GM10248 (cell line): ENCODE results near the gene USP48.

Experiments used
- CTCF ChIA-PET: fragments of 300-600 bp; sonication (Branson Sonifier 250); formaldehyde crosslinking; extraction: SDS; loops from one replicate; lab custom pipeline; 2021; ENCODE audit warnings: antibody characterized with exemption; lab: Yijun Ruan, JAX
- POLR2A ChIA-PET: fragments of 350-650 bp; sonication (Branson Sonifier 250); formaldehyde crosslinking; extraction: SDS; loops from one replicate; lab custom pipeline; 2020; ENCODE audit warnings: antibody characterized with exemption; lab: Yijun Ruan, JAX
- DNase-seq: peaks from one replicate; pipeline ENCODE4 v3.0.0; 2012; ENCODE audit errors: extremely low spot score
- TF ChIP-seq, protein P1 (sequence below): IDR thresholded peaks from 2 replicates; pipeline ENCODE4 v1.5.1; 2012; ENCODE audit warnings: mild to moderate bottlenecking, low read depth; ENCODE audit errors: extremely low read depth, missing control alignments, control extremely low read depth

The USP48 gene

DNA sequence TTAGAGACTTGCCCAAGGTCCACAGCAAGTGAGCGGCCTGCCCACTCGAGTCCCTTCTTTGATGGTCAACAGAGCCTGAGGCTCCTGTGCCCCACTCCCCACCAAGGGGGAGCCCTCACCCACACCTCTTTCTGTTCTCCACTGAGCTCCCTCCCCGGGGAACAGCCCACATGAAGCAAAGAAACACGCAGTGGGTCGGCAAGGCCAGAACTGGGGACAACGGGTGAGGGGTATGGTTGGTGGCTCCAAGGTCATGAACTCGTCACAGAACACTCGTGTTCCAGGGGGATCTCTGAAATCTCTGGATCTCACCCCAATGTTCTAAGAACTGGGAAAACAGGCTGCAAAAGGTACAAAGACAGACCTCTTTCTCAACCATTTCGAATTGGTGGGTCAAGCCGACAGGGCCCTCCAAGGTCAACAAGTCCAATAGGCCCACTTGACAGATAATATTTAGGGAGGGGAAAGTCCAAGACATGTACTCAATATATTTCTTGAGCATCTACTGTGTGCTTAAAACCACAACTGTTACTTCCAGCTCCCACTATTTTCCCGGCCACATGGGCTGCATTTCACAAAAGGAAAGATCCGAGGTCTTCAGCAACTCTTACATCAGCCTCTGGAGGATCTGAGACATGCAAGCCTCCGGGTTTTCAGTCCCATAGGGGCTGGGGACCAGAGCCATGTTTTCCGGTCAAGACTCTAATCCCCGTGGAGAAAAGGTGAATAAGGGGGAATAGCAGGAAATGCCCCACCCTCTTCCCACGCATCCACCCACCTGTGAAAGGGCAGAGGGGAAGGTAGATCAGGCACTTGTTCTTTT is 112.7 kb downstream of the USP48 start:
- ChIA-PET POLR2A (interaction anchor here (0.6 kb wide), 1 partner anchor 1185 kb away, joined by 4 read pairs; no protein-coding TSS in a partner anchor), CTCF (interaction anchor here (0.7 to 1.8 kb wide), 2 partner anchors 9 to 13 kb away, joined by 3 to 5 read pairs; no protein-coding TSS in a partner anchor)
- TF ChIP-seq, protein P1, sequence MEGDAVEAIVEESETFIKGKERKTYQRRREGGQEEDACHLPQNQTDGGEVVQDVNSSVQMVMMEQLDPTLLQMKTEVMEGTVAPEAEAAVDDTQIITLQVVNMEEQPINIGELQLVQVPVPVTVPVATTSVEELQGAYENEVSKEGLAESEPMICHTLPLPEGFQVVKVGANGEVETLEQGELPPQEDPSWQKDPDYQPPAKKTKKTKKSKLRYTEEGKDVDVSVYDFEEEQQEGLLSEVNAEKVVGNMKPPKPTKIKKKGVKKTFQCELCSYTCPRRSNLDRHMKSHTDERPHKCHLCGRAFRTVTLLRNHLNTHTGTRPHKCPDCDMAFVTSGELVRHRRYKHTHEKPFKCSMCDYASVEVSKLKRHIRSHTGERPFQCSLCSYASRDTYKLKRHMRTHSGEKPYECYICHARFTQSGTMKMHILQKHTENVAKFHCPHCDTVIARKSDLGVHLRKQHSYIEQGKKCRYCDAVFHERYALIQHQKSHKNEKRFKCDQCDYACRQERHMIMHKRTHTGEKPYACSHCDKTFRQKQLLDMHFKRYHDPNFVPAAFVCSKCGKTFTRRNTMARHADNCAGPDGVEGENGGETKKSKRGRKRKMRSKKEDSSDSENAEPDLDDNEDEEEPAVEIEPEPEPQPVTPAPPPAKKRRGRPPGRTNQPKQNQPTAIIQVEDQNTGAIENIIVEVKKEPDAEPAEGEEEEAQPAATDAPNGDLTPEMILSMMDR: no peak
- no peak for DNase-seq

DNA sequence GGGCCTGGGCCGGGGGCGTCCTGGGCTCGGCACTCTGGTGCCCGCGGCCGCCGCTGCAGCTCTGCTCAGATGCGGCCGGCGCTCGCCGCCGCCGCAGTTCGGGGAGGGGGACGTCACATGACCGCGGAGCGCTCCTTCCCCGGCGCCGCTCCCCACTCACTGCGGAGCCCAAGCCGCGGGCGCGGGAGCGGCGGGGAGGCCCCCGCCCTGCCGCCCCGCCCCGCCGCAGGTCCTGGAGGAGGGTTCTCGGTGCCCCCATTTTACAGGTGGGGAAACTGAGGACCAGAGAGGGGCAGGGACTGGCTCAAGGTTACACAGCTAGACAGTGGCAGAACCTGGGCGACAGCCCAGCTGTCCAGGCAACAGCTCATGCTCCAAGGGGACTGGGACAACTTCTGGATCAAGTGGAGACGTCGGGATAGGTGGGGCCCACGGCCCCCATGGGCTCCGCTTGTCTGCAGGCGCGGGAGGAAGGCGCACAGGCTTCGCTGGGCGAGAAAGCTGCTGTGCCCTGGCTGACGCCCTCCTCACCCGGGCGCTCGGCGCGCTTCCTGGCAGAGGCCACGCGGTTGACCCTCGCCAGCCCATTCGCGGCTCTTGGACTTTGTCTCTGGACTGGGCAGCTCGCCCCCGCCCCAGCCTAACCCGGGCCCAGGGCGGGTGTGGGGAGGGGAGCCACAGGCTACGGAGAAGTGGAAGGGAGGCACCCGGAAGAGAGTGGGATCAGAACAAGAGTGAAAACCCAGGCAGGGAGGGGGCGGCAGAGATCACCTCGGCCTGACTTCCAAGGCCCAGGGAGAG is 113.5 kb downstream of the USP48 start, which contains the start of gene RAP1GAP:
RAP1GAP (minus strand) TSS at position 100 of the 801 bp plus-strand sequence. CDS start 49,325 bp downstream, outside the sequence.
- ChIA-PET POLR2A (no interaction called here), CTCF (interaction anchor here (1.8 kb wide), 1 partner anchor 9 kb away, joined by 5 read pairs; no protein-coding TSS in a partner anchor)
- peak; percentile 45 for DNase-seq
- TF ChIP-seq, protein P1: no peak

DNA sequence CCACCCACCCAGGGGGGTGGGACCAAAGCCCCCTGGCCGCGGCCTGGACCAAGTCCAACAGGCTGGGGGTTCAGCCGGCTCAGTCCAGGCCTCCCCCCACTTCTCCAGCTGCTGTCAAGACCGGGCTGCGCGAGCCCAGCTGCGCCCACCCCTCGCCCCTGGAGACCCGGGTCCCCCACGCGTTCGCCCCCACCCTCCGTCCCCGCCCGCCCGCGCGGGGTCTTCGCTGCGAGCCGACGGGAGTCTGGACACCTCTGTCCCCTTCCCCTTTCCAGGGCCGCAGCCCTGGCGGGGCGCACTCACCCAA is 114.0 kb downstream of the USP48 start:
- POLR2A ChIA-PET: no interaction called here
- DNase-seq: no peak
- CTCF ChIA-PET: interaction anchor here (1.8 kb wide), 1 partner anchor 8 kb away, joined by 5 read pairs; no protein-coding TSS in a partner anchor
- TF ChIP-seq, protein P1: no peak

DNA sequence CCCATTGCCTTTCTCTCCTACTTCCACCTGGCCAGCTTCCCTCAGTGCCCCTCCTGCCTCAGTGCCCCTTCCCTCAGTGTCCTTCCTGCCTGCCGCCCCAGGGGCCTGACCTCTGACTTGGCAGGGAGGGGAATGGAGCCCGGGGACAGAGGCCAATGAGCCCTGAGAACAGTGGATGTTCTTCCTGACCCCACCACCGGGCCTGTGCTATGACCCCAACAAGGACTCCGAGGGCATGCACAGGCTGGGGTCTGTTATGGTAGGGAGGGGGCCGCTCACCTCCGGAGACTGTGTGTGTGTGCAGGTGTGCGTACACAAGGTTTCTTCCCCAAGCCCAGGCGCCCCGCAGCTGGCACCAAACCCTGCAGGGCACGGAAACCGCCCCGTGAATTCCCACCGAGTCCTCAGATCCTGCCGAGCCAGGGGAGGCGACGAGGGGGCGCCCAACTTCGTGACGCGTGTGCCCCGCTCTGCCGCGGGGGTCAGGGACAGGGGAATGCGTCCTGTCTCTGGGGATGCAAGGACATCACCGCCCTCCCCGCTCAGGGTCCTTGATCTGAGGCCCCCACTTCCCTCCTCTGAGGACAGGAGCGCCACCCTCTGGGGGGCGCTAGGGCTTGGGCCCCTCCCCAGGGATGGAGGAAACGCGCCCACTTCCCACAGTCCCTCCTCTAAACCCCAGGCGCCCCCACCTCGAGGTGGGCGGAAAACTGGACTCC is 114.6 kb downstream of the USP48 start:
- no peak for DNase-seq
- ChIA-PET CTCF (interaction anchor here (1.3 to 1.8 kb wide), 2 partner anchors 8 to 9 kb away, joined by 5 read pairs; no protein-coding TSS in a partner anchor), POLR2A (interaction anchor here (0.6 kb wide), 1 partner anchor 145 kb away, joined by 3 read pairs; no protein-coding TSS in a partner anchor)
- TF ChIP-seq, protein P1: no peak

DNA sequence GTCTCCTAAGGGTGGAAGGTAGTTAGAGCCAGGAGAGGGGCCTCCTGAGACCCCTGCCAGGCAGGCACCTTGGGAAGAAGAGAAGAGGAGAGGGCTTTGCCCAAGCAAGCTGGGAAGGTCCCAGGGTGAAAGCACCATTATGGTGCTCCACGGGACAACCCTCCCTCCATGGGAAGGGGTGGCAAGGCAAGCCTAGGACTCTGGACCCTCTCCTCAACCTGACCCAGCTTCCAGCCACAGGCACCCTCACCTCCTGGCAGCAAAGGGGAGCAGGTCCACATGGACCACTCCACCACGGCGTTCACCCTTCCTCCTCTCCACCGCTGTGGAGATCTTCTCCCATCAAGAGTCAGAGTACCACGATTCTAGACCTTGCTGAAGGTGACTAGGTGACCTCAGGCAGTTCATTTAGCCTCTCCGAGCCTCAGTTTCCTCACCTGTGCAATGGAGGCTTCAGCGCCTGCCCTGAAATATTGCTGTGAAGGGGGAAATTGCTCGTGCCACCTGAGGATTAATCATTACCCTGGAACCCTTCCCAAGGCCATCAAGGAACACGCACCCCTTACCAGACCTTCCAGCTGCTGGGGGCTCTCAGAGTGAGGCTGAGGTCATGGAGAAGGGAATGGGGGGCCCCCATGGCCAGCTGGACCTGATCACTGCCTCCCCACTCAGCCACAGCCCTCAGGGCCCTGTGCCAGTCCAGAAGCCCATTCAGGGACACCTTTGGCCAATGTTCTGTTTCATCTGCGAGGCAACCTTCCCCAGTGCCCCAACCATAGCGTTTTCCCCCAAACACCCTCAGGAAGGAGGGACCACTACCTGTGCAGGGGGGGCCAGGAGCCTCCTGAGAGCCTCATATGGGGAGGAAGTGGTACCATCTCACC is 115.4 kb downstream of the USP48 start:
- CTCF ChIA-PET: interaction anchor here (0.7 to 1.3 kb wide), 2 partner anchors 8 to 9 kb away, joined by 3 to 5 read pairs; no protein-coding TSS in a partner anchor
- POLR2A ChIA-PET: interaction anchor here (0.6 kb wide), 1 partner anchor 144 kb away, joined by 3 read pairs; no protein-coding TSS in a partner anchor

More for the DNA sequence above, 115.4 kb downstream of the USP48 start:
- TF ChIP-seq, protein P1: no peak
- no peak for DNase-seq
